Measurements from ENCODE around the gene RRP12. TPM values are rescaled to one million over a fixed set of nuclear protein-coding genes. Genes with fewer than 3 reads are reported as not detected.

Gene RRP12
- total and polyA plus RNA-seq, 7 experiments from 2014 or later = 10.6 to 197 (median 25.1) TPM

DNA sequence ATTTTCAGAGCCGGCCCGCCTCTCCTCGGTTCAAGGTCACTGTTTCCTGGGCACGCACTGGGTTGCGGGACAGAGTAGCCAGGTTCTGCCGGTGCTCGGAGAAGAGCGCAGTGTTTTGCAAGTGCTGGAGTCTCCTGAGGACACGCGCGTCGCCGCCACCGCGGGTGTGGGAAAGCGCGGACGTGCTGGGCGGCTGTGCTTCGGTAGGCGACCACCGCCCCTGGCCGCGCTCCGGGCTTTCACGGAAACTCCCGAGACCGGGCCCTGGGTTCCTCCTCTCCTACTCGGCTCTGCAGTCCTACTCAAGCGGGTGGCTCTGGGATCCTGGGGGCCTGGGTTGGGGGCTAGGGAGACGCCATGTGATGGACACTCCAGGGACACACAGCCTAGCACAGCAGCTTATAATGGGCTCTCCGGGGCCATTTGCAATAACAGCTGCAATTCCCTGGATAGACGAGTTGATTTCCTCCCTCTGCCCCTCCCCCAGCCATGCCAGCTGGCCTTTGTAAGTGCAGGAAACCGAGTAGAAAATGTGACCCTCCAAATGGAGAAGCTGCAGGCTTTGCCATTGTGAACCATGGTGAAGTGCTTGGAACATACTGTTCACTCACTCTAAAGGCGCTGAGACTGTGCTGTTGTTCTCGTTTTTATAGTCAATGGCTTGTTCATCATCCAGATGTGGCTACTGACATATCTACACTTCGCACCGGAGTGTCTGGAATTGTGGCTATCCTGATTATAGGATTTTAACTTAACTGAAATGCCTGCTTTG lies 79.9 kb downstream of the RRP12 start:
- peaks cover 0 to 8% (median 0%) of the 10 kb centered on the region in 5 donors for H3K36me3 Mint-ChIP-seq
- H3K27ac Mint-ChIP-seq = peak overlapping the region; percentile 42 to 97 (median 92)
- H3K4me3 ChIP-seq (ENCODE audit: low read length) = peak overlapping the region; percentile 72
- peaks cover 0 to 7% (median 0%) of the 10 kb centered on the region in 11 donors for H3K9me3 Mint-ChIP-seq
- no peaks in the 10 kb centered on the region for H3K27me3 ChIP-seq (ENCODE audit: control insufficient read depth in 2 of 2, insufficient read depth in 2 of 2, low read length in 2 of 2)
- peak overlapping the region; percentile 100 for H3K27ac ChIP-seq (ENCODE audit: low read depth, low read length)
- intact Hi-C loops (cut with micrococcal nuclease) = loop anchor here in 1 of 2 donors (2.0 kb wide), 1 partner anchor 42 kb away; no protein-coding TSS in a partner anchor
- H3K4me1 Mint-ChIP-seq = peaks cover 20 to 44% (median 36%) of the 10 kb centered on the region in 7 donors
- DNase-seq (peak in 1 of 9 donors; percentile 24), ATAC-seq (no peak)
- no peaks in the 10 kb centered on the region for H3K9me3 ChIP-seq (ENCODE audit: control insufficient read depth in 2 of 3, low read length in 3 of 3)
- peaks cover 12 to 18% of the 10 kb centered on the region in 2 donors for H3K4me1 ChIP-seq (ENCODE audit: control insufficient read depth in 2 of 2, insufficient read depth in 2 of 2, low read length in 2 of 2)
- peaks cover 0 to 17% (median 0%) of the 10 kb centered on the region in 5 donors for H3K27me3 Mint-ChIP-seq
- ChIA-PET POLR2A (interaction anchor here (0.6 to 4.9 kb wide), 4 partner anchors 12 to 736 kb away, joined by 4 to 52 read pairs (median 13); partner anchors contain the start of genes ARHGAP19 and FRAT2), CTCF (interaction anchor here (1.1 to 1.4 kb wide), 2 partner anchors 10 to 29 kb away, joined by 3 to 4 read pairs; no protein-coding TSS in a partner anchor)
- no peaks in the 10 kb centered on the region for H3K36me3 ChIP-seq (ENCODE audit: control insufficient read depth in 2 of 3, insufficient read depth in 3 of 3, low read length in 3 of 3)
- peak overlapping the region; percentile 83 to 96 (median 92) for H3K4me3 Mint-ChIP-seq

DNA sequence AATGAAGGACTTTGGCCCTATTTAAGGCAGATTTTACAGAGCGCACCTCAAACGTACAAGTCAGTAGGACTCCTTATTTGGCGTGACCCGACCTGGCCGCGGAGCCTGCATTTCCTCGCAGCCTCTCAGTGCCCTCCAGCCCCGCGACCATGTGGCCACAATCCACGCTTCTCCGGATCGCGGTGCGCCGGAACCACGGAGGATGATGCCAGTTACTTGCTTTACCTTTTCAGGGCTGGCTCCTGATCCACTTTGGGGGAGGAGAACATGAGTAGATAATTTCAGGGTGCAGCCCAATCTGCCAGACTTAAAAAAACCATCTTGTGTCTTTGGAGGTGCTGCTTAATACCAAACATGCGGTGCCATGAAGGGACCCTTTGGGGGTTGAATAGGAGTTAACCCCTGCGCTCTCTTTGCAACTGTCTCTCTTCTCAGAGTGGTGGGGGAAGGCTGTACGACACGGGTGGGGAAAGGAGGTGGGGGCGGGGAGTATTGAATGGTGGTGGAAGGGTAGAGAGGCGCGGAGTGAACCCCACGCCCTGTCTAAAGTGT lies 80.6 kb downstream of the RRP12 start:
- H3K27me3 Mint-ChIP-seq = peaks cover 0 to 20% (median 0%) of the 10 kb centered on the region in 5 donors
- ChIA-PET POLR2A (interaction anchor here (0.7 to 4.9 kb wide), 8 partner anchors 10 to 179 kb away, joined by 3 to 139 read pairs (median 9); partner anchors contain the start of genes ARHGAP19 and FRAT2), CTCF (interaction anchor here (1.0 to 2.6 kb wide), 5 partner anchors 8 to 42 kb away, joined by 3 to 31 read pairs (median 4); partner anchors contain the start of gene FRAT2)
- Histone ChIP-seq H3K27me3 (ENCODE audit: control insufficient read depth in 2 of 2, insufficient read depth in 2 of 2, low read length in 2 of 2) (no peaks in the 10 kb centered on the region), H3K36me3 (ENCODE audit: control insufficient read depth in 2 of 3, insufficient read depth in 3 of 3, low read length in 3 of 3) (no peaks in the 10 kb centered on the region), H3K9me3 (ENCODE audit: control insufficient read depth in 2 of 3, low read length in 3 of 3) (no peaks in the 10 kb centered on the region), H3K4me1 (ENCODE audit: control insufficient read depth in 2 of 2, insufficient read depth in 2 of 2, low read length in 2 of 2) (peaks cover 12 to 18% of the 10 kb centered on the region in 2 donors), H3K4me3 (ENCODE audit: low read length) (peak overlapping the region; percentile 72), H3K27ac (ENCODE audit: low read depth, low read length) (peak overlapping the region; percentile 100)
- H3K9me3 Mint-ChIP-seq = peaks cover 0 to 7% (median 0%) of the 10 kb centered on the region in 11 donors
- ATAC-seq (no peak), DNase-seq (peak in 5 of 9 donors; percentile 9 to 38 (median 31))
- peaks cover 0 to 8% (median 0%) of the 10 kb centered on the region in 5 donors for H3K36me3 Mint-ChIP-seq
- peak overlapping the region; percentile 83 to 96 (median 92) for H3K4me3 Mint-ChIP-seq
- intact Hi-C loops (cut with micrococcal nuclease) = loop anchor here (1.0 to 2.0 kb wide), 4 partner anchors 13 to 81 kb away; partner anchors contain the start of genes FRAT2 (in 1 of the 2) and RRP12 (in 1 of the 2)
- peak overlapping the region; percentile 82 to 97 (median 92) for H3K27ac Mint-ChIP-seq
- peaks cover 20 to 40% (median 30%) of the 10 kb centered on the region in 7 donors for H3K4me1 Mint-ChIP-seq

DNA sequence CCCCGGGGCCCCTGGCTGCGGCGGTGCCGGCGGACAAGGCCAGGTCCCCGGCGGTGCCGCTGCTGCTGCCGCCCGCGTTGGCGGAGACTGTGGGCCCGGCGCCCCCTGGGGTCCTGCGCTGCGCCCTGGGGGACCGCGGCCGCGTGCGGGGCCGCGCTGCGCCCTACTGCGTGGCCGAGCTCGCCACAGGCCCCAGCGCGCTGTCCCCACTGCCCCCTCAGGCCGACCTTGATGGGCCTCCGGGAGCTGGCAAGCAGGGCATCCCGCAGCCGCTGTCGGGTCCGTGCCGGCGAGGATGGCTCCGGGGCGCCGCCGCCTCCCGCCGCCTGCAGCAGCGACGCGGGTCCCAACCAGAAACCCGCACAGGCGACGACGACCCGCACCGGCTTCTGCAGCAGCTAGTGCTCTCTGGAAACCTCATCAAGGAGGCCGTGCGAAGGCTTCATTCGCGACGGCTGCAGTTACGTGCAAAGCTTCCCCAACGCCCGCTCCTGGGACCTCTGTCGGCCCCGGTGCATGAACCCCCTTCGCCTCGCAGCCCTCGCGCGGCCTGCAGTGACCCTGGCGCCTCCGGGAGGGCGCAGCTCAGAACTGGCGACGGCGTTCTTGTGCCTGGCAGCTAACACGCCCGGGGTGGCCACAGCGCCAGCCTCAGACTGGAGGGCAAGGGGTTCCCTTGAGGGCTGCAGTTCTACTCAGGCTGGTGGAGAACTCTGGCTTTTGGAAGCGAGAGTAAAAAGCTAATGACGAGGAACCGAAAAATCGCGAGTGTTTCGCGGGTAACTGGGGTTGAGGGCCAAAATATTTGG lies 81.3 kb downstream of the RRP12 start:
- ChIA-PET POLR2A (interaction anchor here (0.7 to 4.8 kb wide), 12 partner anchors 9 to 367 kb away, joined by 3 to 139 read pairs (median 4); partner anchors contain the start of genes ARHGAP19, AVPI1, FRAT2 and RRP12), CTCF (interaction anchor here (1.0 to 2.6 kb wide), 5 partner anchors 8 to 41 kb away, joined by 3 to 31 read pairs (median 4); partner anchors contain the start of genes ARHGAP19 and FRAT2)
- peaks cover 12 to 18% of the 10 kb centered on the region in 2 donors for H3K4me1 ChIP-seq (ENCODE audit: control insufficient read depth in 2 of 2, insufficient read depth in 2 of 2, low read length in 2 of 2)
- ATAC-seq (peak; percentile 49), DNase-seq (peak; percentile 53 to 67 (median 63))
- Mint-ChIP-seq H3K36me3 (peaks cover 0 to 8% (median 0%) of the 10 kb centered on the region in 5 donors), H3K27ac (peak overlapping the region; percentile 82 to 100 (median 93)), H3K4me3 (peak overlapping the region; percentile 83 to 99 (median 94)), H3K27me3 (peaks cover 0 to 20% (median 0%) of the 10 kb centered on the region in 5 donors), H3K9me3 (peaks cover 0 to 7% (median 0%) of the 10 kb centered on the region in 11 donors), H3K4me1 (peaks cover 20 to 40% (median 29%) of the 10 kb centered on the region in 7 donors)
- H3K4me3 ChIP-seq (ENCODE audit: low read length) = peak overlapping the region; percentile 72
- H3K9me3 ChIP-seq (ENCODE audit: control insufficient read depth in 2 of 3, low read length in 3 of 3) = no peaks in the 10 kb centered on the region
- no peaks in the 10 kb centered on the region for H3K27me3 ChIP-seq (ENCODE audit: control insufficient read depth in 2 of 2, insufficient read depth in 2 of 2, low read length in 2 of 2)
- peak overlapping the region; percentile 100 for H3K27ac ChIP-seq (ENCODE audit: low read depth, low read length)
- intact Hi-C loops (cut with micrococcal nuclease) = loop anchor here (1.0 to 5.0 kb wide), 9 partner anchors 13 to 321 kb away; partner anchors contain the start of genes ARHGAP19 (in 2 of the 2), EXOSC1 (in 2 of the 2), RRP12 (in 2 of the 2) and ZDHHC16 (in 2 of the 2)
- no peaks in the 10 kb centered on the region for H3K36me3 ChIP-seq (ENCODE audit: control insufficient read depth in 2 of 3, insufficient read depth in 3 of 3, low read length in 3 of 3)

GRCh38 chr10:97318772-97319651 lies 82.1 kb downstream of the RRP12 start, which contains the start of gene FRAT1:
FRAT1 (plus strand) TSS chr10:97319271; CDS start chr10:97319454, 183 bp downstream.
- H3K4me3 ChIP-seq (ENCODE audit: low read length) = peak within 1 kb of the TSS; percentile 92
- H3K27ac Mint-ChIP-seq = peak within 1 kb of the TSS; percentile 99 to 100 (median 99)

GRCh38 chr10:97314671-97315070 lies 86.5 kb downstream of the RRP12 start:
- ChIA-PET POLR2A (interaction anchor here (1.4 kb wide), 1 partner anchor 10 kb away, joined by 3 read pairs; no protein-coding TSS in a partner anchor), CTCF (no interaction called here)
- no peaks in the 10 kb centered on the region for H3K36me3 Mint-ChIP-seq
- no peak overlapping the region for H3K4me3 Mint-ChIP-seq
- DNase-seq = no peak
- H3K9me3 Mint-ChIP-seq = peaks cover 0 to 7% (median 0%) of the 10 kb centered on the region in 11 donors
- H3K27ac Mint-ChIP-seq = peak overlapping the region in 1 of 9 donors; percentile 38
- H3K9me3 ChIP-seq (ENCODE audit: control insufficient read depth in 2 of 3, low read length in 3 of 3) = no peaks in the 10 kb centered on the region
- no peak for ATAC-seq
- H3K27me3 Mint-ChIP-seq = peaks cover 0 to 6% (median 0%) of the 10 kb centered on the region in 5 donors
- intact Hi-C loops (cut with micrococcal nuclease) = loop anchor here in 1 of 2 donors (5.0 kb wide), 1 partner anchor 133 kb away; the partner anchor contains the start of genes EXOSC1 and ZDHHC16
- H3K27ac ChIP-seq (ENCODE audit: low read depth, low read length) = no peak overlapping the region
- no peaks in the 10 kb centered on the region for H3K36me3 ChIP-seq (ENCODE audit: control insufficient read depth in 2 of 3, insufficient read depth in 3 of 3, low read length in 3 of 3)
- peaks cover 0 to 9% of the 10 kb centered on the region in 2 donors for H3K4me1 ChIP-seq (ENCODE audit: control insufficient read depth in 2 of 2, insufficient read depth in 2 of 2, low read length in 2 of 2)
- H3K4me3 ChIP-seq (ENCODE audit: low read length) = no peak overlapping the region
- no peaks in the 10 kb centered on the region for H3K27me3 ChIP-seq (ENCODE audit: control insufficient read depth in 2 of 2, insufficient read depth in 2 of 2, low read length in 2 of 2)
- H3K4me1 Mint-ChIP-seq = peaks cover 5 to 14% (median 10%) of the 10 kb centered on the region in 7 donors

More at GRCh38 chr10:97318772-97319651, 82.1 kb downstream of the RRP12 start, which contains the start of gene FRAT1:
- POLR2A ChIA-PET = interaction anchor here (0.7 to 4.8 kb wide), 12 partner anchors 8 to 368 kb away, joined by 3 to 139 read pairs (median 4); partner anchors contain the start of genes ARHGAP19, AVPI1, FRAT2 and RRP12
- CTCF ChIA-PET = interaction anchor here (1.4 to 2.6 kb wide), 4 partner anchors 9 to 41 kb away, joined by 4 to 31 read pairs (median 7); partner anchors contain the start of genes ARHGAP19 and FRAT2
- peak within 1 kb of the TSS; percentile 92 to 99 (median 94) for H3K4me3 Mint-ChIP-seq
- no peaks in the 10 kb centered on the region for H3K27me3 ChIP-seq (ENCODE audit: control insufficient read depth in 2 of 2, insufficient read depth in 2 of 2, low read length in 2 of 2)
- H3K36me3 ChIP-seq (ENCODE audit: control insufficient read depth in 2 of 3, insufficient read depth in 3 of 3, low read length in 3 of 3) = no peaks in the 10 kb centered on the region
- H3K27ac ChIP-seq (ENCODE audit: low read depth, low read length) = peak within 1 kb of the TSS; percentile 100
- peak; percentile 87 for ATAC-seq
- H3K27me3 Mint-ChIP-seq = peaks cover 0 to 20% (median 0%) of the 10 kb centered on the region in 5 donors
- DNase-seq = peak; percentile 87 to 99 (median 95)
- intact Hi-C loops (cut with micrococcal nuclease) = loop anchor here (1.0 to 5.0 kb wide), 6 partner anchors 27 to 322 kb away; partner anchors contain the start of genes ARHGAP19 (in 2 of the 2), EXOSC1 (in 2 of the 2), ZDHHC16 (in 2 of the 2) and MMS19 (in 1 of the 2)
- peaks cover 20 to 40% (median 29%) of the 10 kb centered on the region in 7 donors for H3K4me1 Mint-ChIP-seq
- H3K9me3 Mint-ChIP-seq = peaks cover 0 to 7% (median 0%) of the 10 kb centered on the region in 11 donors
- H3K4me1 ChIP-seq (ENCODE audit: control insufficient read depth in 2 of 2, insufficient read depth in 2 of 2, low read length in 2 of 2) = peaks cover 12 to 18% of the 10 kb centered on the region in 2 donors
- H3K36me3 Mint-ChIP-seq = peaks cover 0 to 8% (median 0%) of the 10 kb centered on the region in 5 donors
- no peaks in the 10 kb centered on the region for H3K9me3 ChIP-seq (ENCODE audit: control insufficient read depth in 2 of 3, low read length in 3 of 3)

All from naive thymus-derived CD4-positive, alpha-beta T cell (primary cell).